ENCODE measurements around the gene PRPF39.

Gene PRPF39

GRCh38 chr14:45082420-45082819, 1.5 kb upstream of the PRPF39 start:
- DNase-seq: no peak

GRCh38 chr14:45083617-45083975, 320 bp upstream of the PRPF39 start:
- no peak for DNase-seq

GRCh38 chr14:45084946-45085346, 1.0 kb downstream of the PRPF39 start:
- no peak for DNase-seq

GRCh38 chr14:45089813-45090212, 5.9 kb downstream of the PRPF39 start:
- no peak for DNase-seq

- no peak for DNase-seq
Observed at GRCh38 chr14:45091710-45092109, 7.8 kb downstream of the PRPF39 start.

GRCh38 chr14:45094275-45094674, 10.4 kb downstream of the PRPF39 start:
- no peak for DNase-seq

- no peak for DNase-seq
Observed at GRCh38 chr14:45095143-45095542, 11.2 kb downstream of the PRPF39 start.

- no peak for DNase-seq
Observed at GRCh38 chr14:45096218-45096617, 12.3 kb downstream of the PRPF39 start.

- no peak for DNase-seq
Observed at GRCh38 chr14:45103806-45104205, 19.9 kb downstream of the PRPF39 start.

- no peak for DNase-seq
Observed at GRCh38 chr14:45104561-45104960, 20.6 kb downstream of the PRPF39 start.

- no peak for DNase-seq
Observed at GRCh38 chr14:45112896-45113781, 29.2 kb downstream of the PRPF39 start.

- no peak for DNase-seq
Observed at GRCh38 chr14:45114327-45114726, 30.4 kb downstream of the PRPF39 start.

- DNase-seq: no peak
Observed at GRCh38 chr14:45118594-45118993, 34.7 kb downstream of the PRPF39 start.

GRCh38 chr14:45120096-45120495, 36.2 kb downstream of the PRPF39 start:
- no peak for DNase-seq

GRCh38 chr14:45123271-45123670, 39.4 kb downstream of the PRPF39 start:
- no peak for DNase-seq

GRCh38 chr14:45125754-45126153, 41.8 kb downstream of the PRPF39 start:
- DNase-seq: no peak

GRCh38 chr14:45128963-45129629, 45.2 kb downstream of the PRPF39 start:
- no peak for DNase-seq

- DNase-seq: no peak
Observed at GRCh38 chr14:45133683-45134050, 49.8 kb downstream of the PRPF39 start.

- DNase-seq: peak; percentile 92
Observed at GRCh38 chr14:45134051-45134958, 50.4 kb downstream of the PRPF39 start, which contains the start of gene FKBP3. Gene FKBP3, minus strand, starts transcription at chr14:45134481. Its CDS starts 25 bp downstream, at chr14:45134456.

- DNase-seq: no peak
Observed at GRCh38 chr14:45135156-45135555, 51.2 kb downstream of the PRPF39 start.

GRCh38 chr14:45135659-45136395, 51.9 kb downstream of the PRPF39 start, which contains the start of gene FANCM:
Gene FANCM, plus strand, starts transcription at chr14:45135930. Its CDS starts 102 bp downstream, at chr14:45136032.
- DNase-seq: peak; percentile 78

- DNase-seq: no peak
Observed at GRCh38 chr14:45136399-45136798, 52.5 kb downstream of the PRPF39 start.
